Esophagus muscularis mucosa (tissue), 4 donors: Measurements from ENCODE around the gene LRRC8C. TPM values are rescaled to one million over a fixed set of nuclear protein-coding genes. Genes with fewer than 3 reads are reported as not detected.

Source experiments
- DNase-seq: peaks from one replicate; pipeline ENCODE4 v3.0.0-alpha.2; 2017; ENCODE audit errors: extremely low spot score
- H3K27ac ChIP-seq, 4 donors: fragments of 200-600 bp; sonication (generic); replicated peaks in 1 of 4; 1 replicate in 3 of 4; 2 replicates in 1 of 4; pipeline ENCODE4 v1.5.1; 2016 to 2019; ENCODE audit warnings: mild to moderate bottlenecking in 1 of 4
- H3K27me3 ChIP-seq, 4 donors: fragments of 200-600 bp; sonication (generic); one replicate each; pipeline versions ENCODE4 v1.5.1 to v1.6.0; 2016 to 2019
- H3K36me3 ChIP-seq, 4 donors: fragments of 200-600 bp; sonication (generic); one replicate each; pipeline ENCODE4 v1.5.1; 2016 to 2019
- H3K4me1 ChIP-seq, 4 donors: fragments of 200-600 bp; sonication (generic); one replicate each; pipeline ENCODE4 v1.5.1; 2016 to 2019
- H3K4me3 ChIP-seq, 4 donors: fragments of 200-600 bp; sonication (generic); 1 replicate in 2 of 4; 2 replicates in 2 of 4; pipeline ENCODE4 v1.5.1; 2016 to 2019; ENCODE audit warnings: mild to moderate bottlenecking in 4 of 4, moderate library complexity in 1 of 4
- H3K9me3 ChIP-seq, 4 donors: fragments of 200-600 bp; sonication (generic); 1 replicate in 3 of 4; 2 replicates in 1 of 4; pipeline ENCODE4 v1.5.1; 2016 to 2019
- EP300 ChIP-seq: sonication (generic); formaldehyde crosslinking; IDR thresholded peaks from one replicate; pipeline ENCODE4 v1.6.1; 2017; ENCODE audit warnings: antibody characterized with exemption
- POLR2A ChIP-seq: fragments of 450-650 bp; IDR thresholded peaks from one replicate; pipeline ENCODE4 v1.6.1; 2017; ENCODE audit warnings: antibody characterized with exemption, moderate library complexity, mild to moderate bottlenecking, low read depth
- POLR2AphosphoS5 ChIP-seq, 2 donors: sonication (generic); formaldehyde crosslinking; IDR thresholded peaks; one replicate each; pipeline ENCODE4 v1.6.1; 2017; ENCODE audit warnings: antibody characterized with exemption in 2 of 2
- WGBS: methylation state at CpG from one replicate; pipeline ENCODE4 v1.1.5; 2018; 5-methylcytosine and 5-hydroxymethylcytosine counted together
- intact Hi-C: fragments of 100-400 bp; cut with DNase I; formaldehyde crosslinking; loops from one replicate; pipeline ENCODE4 v1.15.1; 2023
- total RNA-seq, 4 donors: library from RNA; depleted of rRNA; stranded (reverse); fragments of >200 nt; gene quantifications; one replicate each; pipeline versions ENCODE4 v1.1.0 to v1.2.1, GENCODE V29; 2016
- TF ChIP-seq, protein P1 (sequence below), 3 experiments: fragments of 200-600 bp in 2 of 3; fragments of 450-650 bp in 1 of 3; sonication (generic) in 2 of 3; IDR thresholded peaks; one replicate each; pipeline ENCODE4 v1.5.1; 2017 to 2019; ENCODE audit warnings: antibody characterized with exemption in 3 of 3, mild to moderate bottlenecking in 2 of 3, moderate library complexity in 1 of 3

The LRRC8C gene
- total RNA-seq: 1 to 10 TPM; 5.8 to 8.9 (median 7.4) TPM

DNA sequence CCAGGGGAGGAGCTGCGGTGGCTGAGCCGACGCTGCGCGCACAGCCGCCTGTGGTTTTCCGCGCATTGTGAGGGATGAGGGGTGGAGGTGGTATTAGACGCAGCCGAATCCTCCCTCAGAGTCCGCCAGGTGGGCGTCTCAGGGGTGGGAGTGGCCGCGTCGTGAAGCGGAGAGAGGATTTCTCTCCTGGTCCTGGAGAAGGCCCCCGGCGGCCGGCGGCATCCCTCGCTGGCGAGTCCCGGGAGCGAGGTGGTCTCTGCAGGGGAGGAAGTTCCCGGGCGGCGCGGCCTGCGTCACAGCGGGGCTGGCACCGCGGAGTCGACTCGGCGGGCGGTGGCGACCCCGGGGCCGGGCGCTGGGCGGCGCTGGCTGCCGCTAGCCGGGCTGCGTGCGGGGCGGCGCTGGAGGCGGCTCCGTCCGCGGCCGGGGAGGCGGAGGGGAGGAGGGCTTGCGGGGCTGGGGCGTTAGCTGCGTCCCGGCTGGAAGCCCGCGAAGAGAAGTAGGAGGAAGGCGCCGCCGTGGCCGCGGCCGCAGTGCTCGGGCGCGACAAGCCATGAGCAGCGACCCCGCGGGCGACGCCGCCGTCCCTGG is at the start of gene LRRC8C:
LRRC8C (plus strand) TSS at position 464 of the 591 bp plus-strand sequence. CDS start 53,354 bp downstream, outside the sequence.
- no peaks in the 10 kb centered on the region for H3K27me3 ChIP-seq
- peak within 1 kb of the TSS; percentile 70 to 91 (median 86) for H3K4me3 ChIP-seq
- DNase-seq: no peak
- 0% methylated on average over 5 of the region's 76 CpGs for WGBS
- H3K27ac ChIP-seq: peak within 1 kb of the TSS; percentile 85 to 90 (median 86)
- TF ChIP-seq POLR2A (no peak), POLR2AphosphoS5 (IDR thresholded peaks at IDR 0.05) (peak; percentile 29 to 59), EP300 (no peak)
- TF ChIP-seq, protein P1, sequence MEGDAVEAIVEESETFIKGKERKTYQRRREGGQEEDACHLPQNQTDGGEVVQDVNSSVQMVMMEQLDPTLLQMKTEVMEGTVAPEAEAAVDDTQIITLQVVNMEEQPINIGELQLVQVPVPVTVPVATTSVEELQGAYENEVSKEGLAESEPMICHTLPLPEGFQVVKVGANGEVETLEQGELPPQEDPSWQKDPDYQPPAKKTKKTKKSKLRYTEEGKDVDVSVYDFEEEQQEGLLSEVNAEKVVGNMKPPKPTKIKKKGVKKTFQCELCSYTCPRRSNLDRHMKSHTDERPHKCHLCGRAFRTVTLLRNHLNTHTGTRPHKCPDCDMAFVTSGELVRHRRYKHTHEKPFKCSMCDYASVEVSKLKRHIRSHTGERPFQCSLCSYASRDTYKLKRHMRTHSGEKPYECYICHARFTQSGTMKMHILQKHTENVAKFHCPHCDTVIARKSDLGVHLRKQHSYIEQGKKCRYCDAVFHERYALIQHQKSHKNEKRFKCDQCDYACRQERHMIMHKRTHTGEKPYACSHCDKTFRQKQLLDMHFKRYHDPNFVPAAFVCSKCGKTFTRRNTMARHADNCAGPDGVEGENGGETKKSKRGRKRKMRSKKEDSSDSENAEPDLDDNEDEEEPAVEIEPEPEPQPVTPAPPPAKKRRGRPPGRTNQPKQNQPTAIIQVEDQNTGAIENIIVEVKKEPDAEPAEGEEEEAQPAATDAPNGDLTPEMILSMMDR (IDR thresholded peaks at IDR 0.05): peak; percentile 33 to 67 (median 63)
- intact Hi-C loops: loop anchor here (2.0 to 10.0 kb wide), 2 partner anchors 130 to 362 kb away; partner anchors contain the start of gene ZNF326
- H3K36me3 ChIP-seq: no peaks in the 10 kb centered on the region
- H3K9me3 ChIP-seq: no peaks in the 10 kb centered on the region
- H3K4me1 ChIP-seq: peaks cover 8 to 26% (median 26%) of the 10 kb centered on the region in 4 donors

DNA sequence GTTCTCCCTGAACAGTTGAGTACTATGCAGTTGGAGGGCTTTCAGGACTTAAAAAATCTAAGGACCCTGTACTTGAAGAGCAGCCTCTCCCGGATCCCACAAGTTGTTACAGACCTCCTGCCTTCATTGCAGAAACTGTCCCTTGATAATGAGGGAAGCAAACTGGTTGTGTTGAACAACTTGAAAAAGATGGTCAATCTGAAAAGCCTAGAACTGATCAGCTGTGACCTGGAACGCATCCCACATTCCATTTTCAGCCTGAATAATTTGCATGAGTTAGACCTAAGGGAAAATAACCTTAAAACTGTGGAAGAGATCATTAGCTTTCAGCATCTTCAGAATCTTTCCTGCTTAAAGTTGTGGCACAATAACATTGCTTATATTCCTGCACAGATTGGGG is 48.7 kb upstream of the LRRC8C start:
- DNase-seq: no peak

GRCh38 chr1:89584781-89585180 is 48.1 kb upstream of the LRRC8C start:
- TF ChIP-seq POLR2AphosphoS5 (IDR thresholded peaks at IDR 0.05): no peak
- TF ChIP-seq POLR2A: no peak
- TF ChIP-seq, protein P1 (IDR thresholded peaks at IDR 0.05): no peak
- no peak for TF ChIP-seq EP300
- Histone ChIP-seq H3K9me3 (no peaks in the 10 kb centered on the region), H3K36me3 (peaks cover 5 to 37% (median 25%) of the 10 kb centered on the region in 4 donors), H3K4me3 (no peak overlapping the region), H3K4me1 (peaks cover 0 to 8% (median 0%) of the 10 kb centered on the region in 4 donors), H3K27ac (no peak overlapping the region), H3K27me3 (no peaks in the 10 kb centered on the region)
- WGBS: 91% methylated on average over 3 of the region's 3 CpGs
- DNase-seq: no peak
- intact Hi-C loops: no loop called here

More for the DNA sequence above, 48.7 kb upstream of the LRRC8C start:
- TF ChIP-seq EP300 (no peak), POLR2AphosphoS5 (IDR thresholded peaks at IDR 0.05) (no peak), POLR2A (no peak)
- Histone ChIP-seq H3K27me3 (no peaks in the 10 kb centered on the region), H3K9me3 (no peaks in the 10 kb centered on the region), H3K36me3 (peaks cover 5 to 38% (median 26%) of the 10 kb centered on the region in 4 donors), H3K4me3 (no peak overlapping the region), H3K27ac (no peak overlapping the region), H3K4me1 (peaks cover 0 to 3% (median 0%) of the 10 kb centered on the region in 4 donors)
- intact Hi-C loops: no loop called here
- 100% methylated on average over 2 of the region's 2 CpGs for WGBS

DNA sequence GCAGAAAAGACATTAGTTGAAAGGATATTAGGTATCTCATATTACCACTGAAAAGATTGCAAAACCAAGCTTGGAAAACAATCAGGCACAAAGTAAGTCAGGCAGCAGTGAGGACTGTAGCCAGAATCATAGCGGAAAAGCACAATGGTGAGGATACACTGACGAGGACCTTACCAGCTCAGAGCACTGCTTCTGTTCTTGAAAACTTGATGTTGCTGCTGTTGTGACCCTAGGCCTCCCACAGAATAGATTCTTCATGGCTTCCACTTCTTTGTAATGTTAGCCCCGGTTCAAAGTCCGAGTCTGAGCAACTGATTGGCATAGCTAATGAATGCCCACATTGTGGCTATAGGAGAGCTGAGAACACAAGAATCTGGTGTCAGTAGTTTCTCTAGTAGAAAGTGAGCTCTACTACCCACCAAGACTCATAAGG is 45.2 kb upstream of the LRRC8C start:
- Histone ChIP-seq H3K4me1 (peaks cover 0 to 8% (median 2%) of the 10 kb centered on the region in 4 donors), H3K4me3 (no peak overlapping the region), H3K27ac (no peak overlapping the region), H3K9me3 (no peaks in the 10 kb centered on the region), H3K36me3 (peaks cover 4 to 21% (median 18%) of the 10 kb centered on the region in 4 donors), H3K27me3 (no peaks in the 10 kb centered on the region)
- TF ChIP-seq POLR2AphosphoS5 (IDR thresholded peaks at IDR 0.05): no peak
- no peak for TF ChIP-seq EP300
- no peak for TF ChIP-seq POLR2A
- TF ChIP-seq, protein P1 (IDR thresholded peaks at IDR 0.05): no peak
- no peak for DNase-seq
- WGBS: 87% methylated on average over 4 of the region's 4 CpGs
- intact Hi-C loops: no loop called here

DNA sequence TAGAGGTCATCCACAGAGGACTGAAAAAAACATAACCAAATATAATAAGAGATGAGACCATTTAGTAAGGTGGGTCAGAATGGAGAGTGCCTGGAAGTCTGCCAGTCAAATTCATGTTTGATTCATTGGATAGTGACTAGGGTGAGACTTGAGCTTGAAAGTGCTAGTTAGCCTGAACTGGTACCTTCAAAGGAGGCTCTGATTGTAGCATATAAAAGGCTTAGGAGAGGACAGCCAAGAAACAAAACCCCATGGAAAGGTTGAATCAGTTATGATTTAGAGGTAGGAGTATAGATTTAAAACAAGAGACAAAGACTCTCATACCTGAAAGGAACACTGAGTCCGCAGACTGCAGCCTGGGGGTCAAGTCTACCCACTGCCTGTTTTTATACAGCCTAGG is 44.4 kb upstream of the LRRC8C start:
- Histone ChIP-seq H3K27ac (no peak overlapping the region), H3K36me3 (peaks cover 0 to 14% (median 10%) of the 10 kb centered on the region in 4 donors), H3K9me3 (no peaks in the 10 kb centered on the region), H3K27me3 (no peaks in the 10 kb centered on the region), H3K4me3 (no peak overlapping the region), H3K4me1 (peaks cover 0 to 8% (median 2%) of the 10 kb centered on the region in 4 donors)
- TF ChIP-seq, protein P1 (IDR thresholded peaks at IDR 0.05): no peak
- TF ChIP-seq EP300 (no peak), POLR2AphosphoS5 (IDR thresholded peaks at IDR 0.05) (no peak), POLR2A (no peak)
- WGBS: 100% methylated on average over 1 of the region's 1 CpG
- no peak for DNase-seq
- intact Hi-C loops: no loop called here
